Fibroblast of lung (primary cell): Measurements from ENCODE around the gene CCNK.

ENCODE experiments used
- EZH2 ChIP-seq: IDR thresholded peaks from 2 replicates; pipeline ENCODE4 v1.5.1; 2012; ENCODE audit warnings: low read length, control low read depth, mild to moderate bottlenecking; ENCODE audit errors: missing control alignments
- TF ChIP-seq, protein P1 (sequence below), 2 donors: IDR thresholded peaks in 1 of 2; conservative IDR thresholded peaks in 1 of 2; 1 replicate in 1 of 2; 2 replicates in 1 of 2; pipeline ENCODE4 v1.5.1; 2011 to 2012; ENCODE audit warnings: low read length in 2 of 2, control low read depth in 1 of 2, inconsistent platforms in 1 of 2, low read depth in 1 of 2, mild to moderate bottlenecking in 1 of 2

DNA sequence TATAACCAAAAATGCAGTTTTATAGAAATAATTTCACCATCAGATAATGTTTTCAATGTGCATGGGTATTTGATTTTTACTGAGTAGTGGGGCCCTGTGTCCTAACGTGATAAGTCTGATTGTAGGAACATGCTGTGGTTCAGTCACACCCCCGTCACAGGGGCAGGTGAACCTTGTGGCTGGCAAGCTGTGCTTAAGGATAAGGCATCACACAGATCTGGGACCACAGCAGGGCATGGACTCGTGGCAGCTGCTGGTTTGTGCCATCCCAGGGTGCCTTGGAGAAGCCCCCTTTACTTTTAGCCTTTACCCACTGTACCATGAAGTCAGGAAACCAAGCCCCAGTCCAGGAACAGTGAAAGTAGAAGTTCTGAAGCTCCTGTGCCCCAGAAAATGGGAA, 16.7 kb downstream of the CCNK start:
- TF ChIP-seq, protein P1, sequence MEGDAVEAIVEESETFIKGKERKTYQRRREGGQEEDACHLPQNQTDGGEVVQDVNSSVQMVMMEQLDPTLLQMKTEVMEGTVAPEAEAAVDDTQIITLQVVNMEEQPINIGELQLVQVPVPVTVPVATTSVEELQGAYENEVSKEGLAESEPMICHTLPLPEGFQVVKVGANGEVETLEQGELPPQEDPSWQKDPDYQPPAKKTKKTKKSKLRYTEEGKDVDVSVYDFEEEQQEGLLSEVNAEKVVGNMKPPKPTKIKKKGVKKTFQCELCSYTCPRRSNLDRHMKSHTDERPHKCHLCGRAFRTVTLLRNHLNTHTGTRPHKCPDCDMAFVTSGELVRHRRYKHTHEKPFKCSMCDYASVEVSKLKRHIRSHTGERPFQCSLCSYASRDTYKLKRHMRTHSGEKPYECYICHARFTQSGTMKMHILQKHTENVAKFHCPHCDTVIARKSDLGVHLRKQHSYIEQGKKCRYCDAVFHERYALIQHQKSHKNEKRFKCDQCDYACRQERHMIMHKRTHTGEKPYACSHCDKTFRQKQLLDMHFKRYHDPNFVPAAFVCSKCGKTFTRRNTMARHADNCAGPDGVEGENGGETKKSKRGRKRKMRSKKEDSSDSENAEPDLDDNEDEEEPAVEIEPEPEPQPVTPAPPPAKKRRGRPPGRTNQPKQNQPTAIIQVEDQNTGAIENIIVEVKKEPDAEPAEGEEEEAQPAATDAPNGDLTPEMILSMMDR (conservative IDR thresholded peaks at IDR 0.05 in 1 of 2, IDR thresholded peaks at IDR 0.05 in 1 of 2; ENCODE audit: low read depth in 1 of 2, low read length in 2 of 2) = no peak
- no peak for TF ChIP-seq EZH2
